ENCODE data around the gene RIN1.
"Not testable (repeated sequence)": the region's sequence is repeated elsewhere in the genome, so short reads cannot be mapped to it uniquely, and the experiment has no call there.

Gene RIN1

GRCh38 chr11:66317723-66318599, 18.3 kb downstream of the RIN1 start:
- no peak for DNase-seq

- DNase-seq, result no peak
Measured at GRCh38 chr11:66317322-66317722, 18.9 kb downstream of the RIN1 start.

- DNase-seq, result no peak
Measured at GRCh38 chr11:66316849-66317251, 19.4 kb downstream of the RIN1 start, which contains the start of gene CD248. Gene CD248 (minus strand): TSS chr11:66317044. CDS start chr11:66317027, 17 bp downstream.

- DNase-seq, result no peak
Measured at GRCh38 chr11:66315921-66316811, 20.1 kb downstream of the RIN1 start.

- DNase-seq, result no peak
Measured at GRCh38 chr11:66315498-66315885, 20.7 kb downstream of the RIN1 start.

- DNase-seq, result no peak
Measured at GRCh38 chr11:66314561-66315497, 21.4 kb downstream of the RIN1 start.

- DNase-seq, result no peak
Measured at GRCh38 chr11:66314186-66314501, 22.1 kb downstream of the RIN1 start.

- DNase-seq, result no peak
Measured at GRCh38 chr11:66313321-66314185, 22.7 kb downstream of the RIN1 start.

GRCh38 chr11:66312549-66313320, 23.5 kb downstream of the RIN1 start:
- peak; percentile 99 for DNase-seq

- peak; percentile 95 for DNase-seq
Measured at GRCh38 chr11:66311965-66312548, 24.2 kb downstream of the RIN1 start.

DNA sequence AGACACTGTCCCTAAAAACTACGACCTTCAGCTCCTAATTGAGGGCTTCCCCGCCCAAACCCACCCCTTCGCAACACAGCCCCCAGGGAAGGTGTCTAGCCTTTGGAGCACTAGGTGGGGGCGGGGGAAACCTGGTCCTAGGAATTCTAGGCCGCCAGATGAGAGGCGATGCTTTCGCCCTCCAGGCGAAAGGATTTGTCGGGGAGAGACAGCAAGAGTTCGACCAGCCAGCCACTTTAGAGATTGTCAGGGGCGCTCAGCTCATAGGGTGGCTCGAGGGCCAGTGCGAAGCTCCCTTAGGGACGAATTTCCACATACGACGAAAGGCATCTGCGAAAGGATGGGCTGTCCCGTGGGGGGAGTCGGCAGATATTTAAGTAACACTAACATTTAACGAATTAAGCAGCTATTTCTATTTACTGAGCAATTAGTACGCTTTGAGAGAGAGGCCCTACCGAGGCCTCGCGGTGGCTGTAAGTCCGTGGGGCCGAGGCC, 24.7 kb downstream of the RIN1 start:
- DNase-seq, result no peak

- DNase-seq, result not testable (repeated sequence)
Measured at GRCh38 chr11:66310803-66311440, 25.3 kb downstream of the RIN1 start.

GRCh38 chr11:66310324-66310723, 25.9 kb downstream of the RIN1 start:
- DNase-seq, result no peak

DNA sequence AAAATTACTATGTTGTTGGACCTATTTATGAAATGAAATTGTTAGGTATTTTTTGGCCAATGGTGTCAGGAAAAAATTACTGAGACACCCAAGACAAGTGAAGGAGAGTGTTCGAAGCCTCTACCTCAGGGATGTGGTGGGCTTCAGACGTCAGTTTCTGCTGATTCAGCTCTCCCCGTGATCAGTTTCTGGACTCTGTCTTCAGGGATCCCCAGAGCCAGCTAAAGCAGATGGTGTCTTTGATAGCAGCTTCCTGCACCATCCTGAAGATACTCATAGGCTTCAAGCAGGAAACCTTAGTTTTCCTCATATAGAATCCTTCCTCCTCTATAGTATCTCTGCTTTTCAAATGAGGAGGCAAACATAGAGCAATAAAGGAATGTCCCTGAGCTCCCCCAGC, 26.8 kb downstream of the RIN1 start:
- no peak for DNase-seq

DNA sequence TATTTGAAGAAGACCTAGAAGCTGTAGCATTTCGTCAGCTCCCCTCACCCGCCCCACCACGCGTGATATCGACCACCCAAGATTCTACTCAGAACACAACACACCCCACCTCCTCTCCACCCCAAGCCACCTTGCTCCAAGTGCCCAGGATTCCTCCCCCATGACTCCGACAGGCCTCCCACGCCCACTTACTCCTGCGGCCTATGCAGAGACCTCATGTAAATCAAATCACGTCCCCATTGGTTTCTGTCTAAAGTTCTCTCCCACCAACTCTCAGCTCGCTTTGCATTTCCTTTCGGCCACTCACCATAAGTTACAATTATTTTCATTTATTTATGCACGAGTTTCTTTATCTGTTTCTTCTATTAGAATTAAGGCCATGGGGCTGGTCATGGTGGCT, 33.6 kb downstream of the RIN1 start:
- no peak for DNase-seq

DNA sequence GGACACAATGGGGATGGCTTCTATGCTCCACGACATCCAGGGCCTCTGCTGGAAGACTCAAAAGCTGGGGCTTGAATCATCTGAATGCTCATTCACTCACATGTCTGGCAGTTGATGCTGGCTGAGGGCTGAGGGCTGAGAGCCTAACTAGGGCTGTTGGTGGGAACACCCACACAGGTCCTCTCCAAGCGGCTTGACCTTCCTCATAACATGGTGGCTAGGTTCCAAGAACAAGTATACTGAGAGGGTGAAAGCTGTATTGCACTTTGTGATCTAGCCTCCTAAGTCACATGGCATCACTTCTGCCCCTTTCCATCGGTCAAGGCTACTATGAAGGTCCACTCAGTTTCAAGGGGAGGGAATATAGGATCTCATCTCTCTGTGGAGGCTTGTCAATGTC, 37.0 kb downstream of the RIN1 start:
- no peak for DNase-seq

- no peak for DNase-seq
Measured at GRCh38 chr11:66297610-66298009, 38.6 kb downstream of the RIN1 start.

DNA sequence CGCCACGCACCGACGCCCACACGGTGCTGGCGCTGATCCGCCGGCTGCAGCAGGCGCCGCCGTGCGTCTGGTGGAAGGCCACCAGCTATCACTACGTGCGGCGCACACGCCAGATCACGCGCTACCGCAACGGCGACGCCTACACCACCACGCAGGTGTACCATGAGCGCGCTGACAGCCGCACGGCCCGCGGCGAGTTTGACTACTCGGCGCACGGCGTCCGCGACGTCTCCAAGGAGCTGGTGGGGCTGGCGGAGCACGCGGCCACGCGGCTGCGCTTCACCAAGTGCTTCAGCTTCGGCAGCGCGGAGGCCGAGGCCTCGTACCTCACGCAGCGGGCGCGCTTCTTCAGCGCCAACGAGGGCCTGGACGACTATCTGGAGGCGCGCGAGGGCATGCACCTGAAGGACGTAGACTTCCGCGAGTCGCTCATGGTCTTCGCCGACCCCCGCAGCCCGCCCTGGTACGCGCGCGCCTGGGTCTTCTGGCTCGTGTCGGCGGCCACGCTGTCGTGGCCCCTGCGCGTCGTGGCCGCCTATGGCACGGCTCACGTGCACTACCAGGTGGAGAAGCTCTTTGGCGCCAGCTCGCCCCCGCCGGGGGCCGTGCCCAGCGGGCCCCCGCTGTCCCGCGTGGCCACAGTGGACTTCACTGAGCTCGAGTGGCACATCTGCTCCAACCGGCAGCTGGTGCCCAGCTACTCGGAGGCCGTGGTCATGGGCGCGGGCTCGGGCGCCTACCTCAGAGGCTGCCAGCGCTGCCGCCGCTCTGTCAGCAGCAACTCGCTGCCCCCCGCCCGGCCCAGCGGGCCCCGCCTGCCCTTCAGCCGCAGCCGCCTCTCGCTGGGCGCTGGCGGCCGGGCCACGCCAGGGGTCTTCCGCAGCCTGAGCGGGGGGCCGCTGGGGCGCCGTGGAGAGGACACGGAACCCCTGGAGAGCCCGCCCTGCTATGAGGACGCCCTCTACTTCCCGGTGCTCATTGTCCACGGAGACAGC, 41.3 kb downstream of the RIN1 start:
- no peak for DNase-seq
